A549 (cell line): Measurements from ENCODE around the gene TPCN2.

ENCODE experiments used
- CTCF ChIP-seq: fragments of >200 bp; sonication (Bioruptor Twin); formaldehyde crosslinking; IDR thresholded peaks from 3 replicates; pipeline ENCODE4 v1.5.1; 2016
- EHF ChIP-seq: fragments of 250-450 bp; sonication (Bioruptor Pico); IDR thresholded peaks from 2 replicates; pipeline ENCODE4 v1.5.0; 2020; ENCODE audit warnings: mild to moderate bottlenecking
- HDAC2 ChIP-seq: fragments of 200-600 bp; sonication (generic); IDR thresholded peaks from 2 replicates; pipeline ENCODE4 v1.6.1; 2016
- HEYL ChIP-seq: fragments of 250-450 bp; sonication (Bioruptor Pico); IDR thresholded peaks from 2 replicates; pipeline ENCODE4 v1.8.0; 2021; ENCODE audit warnings: mild to moderate bottlenecking, moderate library complexity
- JUN ChIP-seq, 2 experiments: fragments of >200 bp; sonication (Bioruptor Twin); formaldehyde crosslinking; IDR thresholded peaks; 2 replicates in 1 of 2; 3 replicates in 1 of 2; pipeline ENCODE4 v1.6.1; 2016 to 2017
- MAFK ChIP-seq: fragments of 450-650 bp; IDR thresholded peaks from 2 replicates; pipeline ENCODE4 v1.6.1; 2014; ENCODE audit not compliant: partially characterized antibody
- POLR2A ChIP-seq: IDR thresholded peaks from 2 replicates; pipeline ENCODE4 v1.6.1; 2012; ENCODE audit warnings: mild to moderate bottlenecking, low read length
- POLR2AphosphoS2 ChIP-seq: conservative IDR thresholded peaks from 2 replicates; pipeline ENCODE4 v1.6.1; 2012; ENCODE audit warnings: low read length, improper control_type of control experiment, inconsistent platforms
- RAD21 ChIP-seq, 2 experiments: fragments of >200 bp in 1 of 2; sonication (Bioruptor Twin) in 1 of 2; formaldehyde crosslinking in 1 of 2; IDR thresholded peaks in 1 of 2; conservative IDR thresholded peaks in 1 of 2; 2 replicates in 1 of 2; 3 replicates in 1 of 2; pipeline ENCODE4 v1.6.1; 2012 to 2018; ENCODE audit warnings: inconsistent platforms in 1 of 2
- RFX5 ChIP-seq: fragments of 450-650 bp; IDR thresholded peaks from 2 replicates; pipeline ENCODE4 v1.7.1; 2014; ENCODE audit warnings: antibody characterized with exemption, mild to moderate bottlenecking, moderate library complexity
- RNF2 ChIP-seq: fragments of 200-600 bp; sonication (generic); IDR thresholded peaks from 2 replicates; pipeline ENCODE4 v1.6.1; 2016; ENCODE audit warnings: low read depth, mild to moderate bottlenecking, antibody characterized with exemption, moderate library complexity, borderline replicate concordance
- SMC3 ChIP-seq: fragments of >200 bp; sonication (Bioruptor Twin); formaldehyde crosslinking; IDR thresholded peaks from 3 replicates; pipeline ENCODE4 v1.6.1; 2018; ENCODE audit warnings: inconsistent platforms
- ZC3H11A ChIP-seq: fragments of 450-650 bp; IDR thresholded peaks from 2 replicates; pipeline ENCODE4 v1.6.1; 2014; ENCODE audit warnings: antibody characterized with exemption, mild to moderate bottlenecking

- TF ChIP-seq CTCF (no peak), RAD21 (conservative IDR thresholded peaks at IDR 0.05 in 1 of 2, IDR thresholded peaks at IDR 0.05 in 1 of 2) (no peak), ZC3H11A (no peak), RFX5 (no peak), EHF (CRISPR knock-in tag) (no peak), MAFK (no peak), JUN (IDR thresholded peaks at IDR 0.05) (no peak), HEYL (CRISPR knock-in tag) (no peak), POLR2A (no peak), HDAC2 (no peak), SMC3 (no peak), RNF2 (no peak), POLR2AphosphoS2 (no peak)
These were observed 20.9 kb upstream of the TPCN2 start for GRCh38 chr11:69027704-69028372.
